Measurements from ENCODE around the gene CRY1. TPM values are rescaled to one million over a fixed set of nuclear protein-coding genes. Genes with fewer than 3 reads are reported as not detected.

The CRY1 gene
- total and polyA plus RNA-seq, 2 of the 4 experiments (the other 2 are of a cell fraction): 5.9 to 9.9 TPM

- no peak overlapping the region for H3K4me2 ChIP-seq (ENCODE audit: low read depth, low read length)
- no peak overlapping the region for H2BK15ac ChIP-seq (ENCODE audit: low read depth, low read length)
- no peak overlapping the region for H3K9ac ChIP-seq (ENCODE audit: low read depth, low read length)
- H3K23ac ChIP-seq (ENCODE audit: low read depth, low read length): no peak overlapping the region
- peaks cover 61% of the 10 kb centered on the region for H4K20me1 ChIP-seq (ENCODE audit: insufficient read depth, low read length)
- no peaks in the 10 kb centered on the region for H3K9me3 ChIP-seq (ENCODE audit: control insufficient read depth, insufficient read depth, low read length)
- H3K4me3 ChIP-seq (ENCODE audit: insufficient read depth, low read depth, low read length): no peak overlapping the region
- H4K91ac ChIP-seq (ENCODE audit: insufficient read depth, low read depth, low read length): no peak overlapping the region
- peaks cover 25% of the 10 kb centered on the region for H3K36me3 ChIP-seq (ENCODE audit: control insufficient read depth, insufficient read depth, low read length)
- H2BK20ac ChIP-seq (ENCODE audit: low read depth, low read length): no peak overlapping the region
- intact Hi-C loops (cut with micrococcal nuclease): no loop called here
- no TSS peak for BruUV-seq (replicated peaks)
- H3K27me3 ChIP-seq (ENCODE audit: control insufficient read depth, insufficient read depth, low read length): no peaks in the 10 kb centered on the region
- POLR2A ChIA-PET (ENCODE audit: unreplicated experiment): no interaction called here
- ATAC-seq (ENCODE audit: low read depth): no peak
- no peak overlapping the region for H4K5ac ChIP-seq (ENCODE audit: low read depth, low read length)
- no peak overlapping the region for H3K27ac ChIP-seq (ENCODE audit: insufficient read depth, low read length)
- no peak overlapping the region for H3K4ac ChIP-seq (ENCODE audit: low read depth, low read length)
- peaks cover 5% of the 10 kb centered on the region for H3K4me1 ChIP-seq (ENCODE audit: control insufficient read depth, insufficient read depth, low read length)
- dilution Hi-C loops (cut with HindIII; ENCODE audit: low sequenced_read_pairs, unreplicated experiment): no loop called here
- H3K79me1 ChIP-seq (ENCODE audit: low read depth in 1 of 2, low read length in 2 of 2): peaks cover 22 to 53% of the 10 kb centered on the region in 2 experiments
- H3K56ac ChIP-seq (ENCODE audit: extremely low read depth, insufficient read depth, low read length): no peak overlapping the region
- H3K18ac ChIP-seq (ENCODE audit: low read depth, low read length): no peak overlapping the region
- DNase-seq: no peak
- CTCF ChIA-PET: no interaction called here
- H4K8ac ChIP-seq (ENCODE audit: low read depth in 2 of 2, low read length in 2 of 2): no peak overlapping the region
- in situ Hi-C loops (cut with MboI; ENCODE audit: low sequenced_read_pairs): no loop called here
- H2BK5ac ChIP-seq (ENCODE audit: low read depth, low read length, poor library complexity, severe bottlenecking): no peak overlapping the region
- no peak overlapping the region for H2AK9ac ChIP-seq (replicated peaks; ENCODE audit: low read depth, low read length, poor library complexity)
- TF ChIP-seq RFX5 (IDR thresholded peaks at IDR 0.05; ENCODE audit: low read depth, low read length): no peak
- no peak for TF ChIP-seq ELK1 (IDR thresholded peaks at IDR 0.05; ENCODE audit: borderline replicate concordance, low read depth, low read length)
- no peak for TF ChIP-seq CEBPB (IDR thresholded peaks at IDR 0.05; ENCODE audit: low read depth, low read length)
- no peak for TF ChIP-seq NFE2L2 (IDR thresholded peaks at IDR 0.05; ENCODE audit: low read depth, low read length)
- TF ChIP-seq RAD21 (IDR thresholded peaks at IDR 0.05; ENCODE audit: low read length): no peak
- no peak for TF ChIP-seq MXI1 (IDR thresholded peaks at IDR 0.05; ENCODE audit: borderline replicate concordance, low read depth, low read length)
- no peak for TF ChIP-seq RCOR1 (IDR thresholded peaks at IDR 0.05; ENCODE audit: insufficient replicate concordance, low read length)
- no peak for TF ChIP-seq CHD1 (IDR thresholded peaks at IDR 0.05; ENCODE audit: low read depth, low read length)
- H2AFZ ChIP-seq (replicated peaks; ENCODE audit: low read length, poor library complexity): no peak overlapping the region
- peaks cover 14% of the 10 kb centered on the region for H3K9me1 ChIP-seq (ENCODE audit: insufficient read depth, low read length)
- H2BK120ac ChIP-seq (ENCODE audit: low read depth, low read length): no peak overlapping the region
- 80% methylated on average over 1 of the region's 2 CpGs; no CpG with 5 or more reads in 1 of the 2 experiments for WGBS, 2 experiments (ENCODE audit: extremely low coverage in 2 of 2, insufficient read length in 1 of 2)
- no peak overlapping the region for H3K14ac ChIP-seq (replicated peaks; ENCODE audit: low read depth, low read length)
- no peak overlapping the region for H2AK5ac ChIP-seq (ENCODE audit: low read depth, low read length)
Measured at GRCh38 chr12:106971065-106971464, 122.3 kb downstream of the CRY1 start.

All from IMR-90 (cell line).